Bronchial epithelial cell (primary cell): ENCODE results near the gene PPP1CA. TPM values are rescaled to one million over a fixed set of nuclear protein-coding genes. Genes with fewer than 3 reads are reported as not detected.
A peak's percentile ranks its signal among the peaks of the same experiment; 100 is the strongest.

ENCODE experiments used
- DNase-seq: peaks from one replicate; pipeline ENCODE4 v3.0.0-alpha.2; 2010; ENCODE audit warnings: low read depth
- FAIRE-seq: peaks from 2 replicates; lab custom pipeline; 2011; peaks lifted over from hg19 to GRCh38; lab: Jason Lieb, UNC
- H3K27me3 ChIP-seq: 2 replicates; pipeline ENCODE4 v1.5.1; 2011; ENCODE audit warnings: low read length; ENCODE audit not compliant: control insufficient read depth, insufficient read depth
- H3K36me3 ChIP-seq: 2 replicates; pipeline ENCODE4 v1.5.1; 2011; ENCODE audit warnings: low read length; ENCODE audit not compliant: control insufficient read depth, insufficient read depth
- H3K4me3 ChIP-seq: 2 replicates; pipeline ENCODE4 v1.5.1; 2011; ENCODE audit warnings: mild to moderate bottlenecking, low read depth, low read length, control low read depth
- CTCF ChIP-seq: IDR thresholded peaks from 2 replicates; pipeline ENCODE4 v1.5.1; 2011; ENCODE audit warnings: mild to moderate bottlenecking, moderate library complexity, low read length, control low read depth, inconsistent platforms; ENCODE audit not compliant: insufficient read depth, severe bottlenecking
- total RNA-seq: library from RNA; depleted of rRNA; stranded (reverse); fragments of >200 nt; gene quantifications from 2 replicates; pipeline ENCODE4 v1.2.1, GENCODE V29; 2014

Gene PPP1CA
- total RNA-seq, 1 donor from 2014 or later = 209 TPM

GRCh38 chr11:67438158-67438902, 36.7 kb upstream of the PPP1CA start:
- FAIRE-seq (no peak), DNase-seq (no peak)
- Histone ChIP-seq H3K27me3 (no peaks in the 10 kb centered on the region), H3K36me3 (peaks cover 31% of the 10 kb centered on the region), H3K4me3 (no peak overlapping the region)
- no peak for TF ChIP-seq CTCF

- DNase-seq (no peak), FAIRE-seq (no peak)
- Histone ChIP-seq H3K27me3 (no peaks in the 10 kb centered on the region), H3K4me3 (no peak overlapping the region), H3K36me3 (peaks cover 35% of the 10 kb centered on the region)
- no peak for TF ChIP-seq CTCF
Measured at GRCh38 chr11:67437809-67438157, 36.1 kb upstream of the PPP1CA start.

GRCh38 chr11:67437082-67437808, 35.6 kb upstream of the PPP1CA start, which contains the start of gene PTPRCAP:
TSS of gene PTPRCAP (minus strand) at chr11:67437682. CDS start at chr11:67437619, 63 bp downstream.
- DNase-seq (no peak), FAIRE-seq (no peak)
- TF ChIP-seq CTCF = no peak
- Histone ChIP-seq H3K36me3 (peaks cover 40% of the 10 kb centered on the region), H3K27me3 (no peaks in the 10 kb centered on the region), H3K4me3 (no peak within 1 kb of the TSS)

- DNase-seq (no peak), FAIRE-seq (no peak)
- Histone ChIP-seq H3K27me3 (no peaks in the 10 kb centered on the region), H3K36me3 (peaks cover 36% of the 10 kb centered on the region), H3K4me3 (no peak overlapping the region)
- TF ChIP-seq CTCF = no peak
Measured at GRCh38 chr11:67436459-67437081, 34.9 kb upstream of the PPP1CA start.

GRCh38 chr11:67435727-67436458, 34.2 kb upstream of the PPP1CA start:
- Histone ChIP-seq H3K27me3 (no peaks in the 10 kb centered on the region), H3K36me3 (peaks cover 37% of the 10 kb centered on the region), H3K4me3 (no peak overlapping the region)
- peak; percentile 7 for FAIRE-seq
- DNase-seq = no peak
- no peak for TF ChIP-seq CTCF
